Fibroblast of the aortic adventitia (primary cell): ENCODE data around the gene CNNM2. TPM values are rescaled to one million over a fixed set of nuclear protein-coding genes. Genes with fewer than 3 reads are reported as not detected.
"Not testable (repeated sequence)": the region's sequence is repeated elsewhere in the genome, so short reads cannot be mapped to it uniquely, and the experiment has no call there.

ENCODE experiments used
- DNase-seq: peaks from one replicate; pipeline ENCODE4 v3.0.0-alpha.2; 2010; ENCODE audit warnings: low read depth
- H3K4me3 ChIP-seq: 2 replicates; pipeline ENCODE4 v1.5.1; 2011; ENCODE audit warnings: low read depth, mild to moderate bottlenecking, control low read depth, low read length, moderate library complexity
- total RNA-seq: library from RNA; depleted of rRNA; stranded (reverse); fragments of >200 nt; gene quantifications from 2 replicates; pipeline ENCODE4 v1.2.3, GENCODE V29; 2012; ENCODE audit warnings: low replicate concordance
- TF ChIP-seq, protein P1 (sequence below): IDR thresholded peaks from 2 replicates; pipeline ENCODE4 v1.5.1; 2011; ENCODE audit warnings: mild to moderate bottlenecking, low read length, control low read depth, inconsistent platforms; ENCODE audit not compliant: insufficient read depth

The CNNM2 gene
- total RNA-seq, 1 donor = 6.1 TPM

GRCh38 chr10:102998399-102998907 is 80.4 kb downstream of the CNNM2 start:
- H3K4me3 ChIP-seq = no peak overlapping the region
- DNase-seq = no peak
- TF ChIP-seq, protein P1, sequence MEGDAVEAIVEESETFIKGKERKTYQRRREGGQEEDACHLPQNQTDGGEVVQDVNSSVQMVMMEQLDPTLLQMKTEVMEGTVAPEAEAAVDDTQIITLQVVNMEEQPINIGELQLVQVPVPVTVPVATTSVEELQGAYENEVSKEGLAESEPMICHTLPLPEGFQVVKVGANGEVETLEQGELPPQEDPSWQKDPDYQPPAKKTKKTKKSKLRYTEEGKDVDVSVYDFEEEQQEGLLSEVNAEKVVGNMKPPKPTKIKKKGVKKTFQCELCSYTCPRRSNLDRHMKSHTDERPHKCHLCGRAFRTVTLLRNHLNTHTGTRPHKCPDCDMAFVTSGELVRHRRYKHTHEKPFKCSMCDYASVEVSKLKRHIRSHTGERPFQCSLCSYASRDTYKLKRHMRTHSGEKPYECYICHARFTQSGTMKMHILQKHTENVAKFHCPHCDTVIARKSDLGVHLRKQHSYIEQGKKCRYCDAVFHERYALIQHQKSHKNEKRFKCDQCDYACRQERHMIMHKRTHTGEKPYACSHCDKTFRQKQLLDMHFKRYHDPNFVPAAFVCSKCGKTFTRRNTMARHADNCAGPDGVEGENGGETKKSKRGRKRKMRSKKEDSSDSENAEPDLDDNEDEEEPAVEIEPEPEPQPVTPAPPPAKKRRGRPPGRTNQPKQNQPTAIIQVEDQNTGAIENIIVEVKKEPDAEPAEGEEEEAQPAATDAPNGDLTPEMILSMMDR = no peak

GRCh38 chr10:103000050-103000449 is 82.0 kb downstream of the CNNM2 start:
- not testable (repeated sequence) for DNase-seq, H3K4me3 ChIP-seq

GRCh38 chr10:103007017-103007416 is 88.9 kb downstream of the CNNM2 start:
- TF ChIP-seq, protein P1 = no peak
- no peak overlapping the region for H3K4me3 ChIP-seq
- DNase-seq = no peak

DNA sequence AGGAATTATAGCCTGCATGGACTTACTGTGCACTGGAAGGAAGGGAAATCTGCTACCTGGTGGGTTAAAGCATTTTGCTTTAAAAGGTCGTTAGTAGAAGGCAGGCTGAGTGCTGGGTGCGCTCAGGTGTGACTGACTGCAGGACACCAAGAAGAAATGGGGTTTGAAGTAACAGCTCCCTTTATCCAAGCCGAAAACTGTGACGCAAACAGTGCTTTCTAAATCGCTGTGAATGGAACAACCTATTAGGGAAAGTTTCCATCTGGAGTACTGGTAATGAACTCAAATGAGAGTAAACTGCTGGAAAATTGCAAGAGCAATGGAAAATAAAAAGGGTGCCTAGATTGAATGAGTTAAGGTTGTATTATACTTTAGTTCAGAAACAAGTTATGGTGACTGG is 95.3 kb downstream of the CNNM2 start:
- TF ChIP-seq, protein P1 = no peak
- H3K4me3 ChIP-seq = no peak overlapping the region
- no peak for DNase-seq

GRCh38 chr10:103019425-103019824 is 101.3 kb downstream of the CNNM2 start:
- TF ChIP-seq, protein P1 = no peak
- no peak overlapping the region for H3K4me3 ChIP-seq
- no peak for DNase-seq

GRCh38 chr10:103021150-103021899 is 103.2 kb downstream of the CNNM2 start:
- DNase-seq = no peak
- no peak overlapping the region for H3K4me3 ChIP-seq
- TF ChIP-seq, protein P1 = no peak

- TF ChIP-seq, protein P1 = no peak
- peak; percentile 72 for DNase-seq
- H3K4me3 ChIP-seq = no peak overlapping the region
Observed at GRCh38 chr10:103021900-103022293, 103.8 kb downstream of the CNNM2 start.
